ENCODE data around the gene DEFB129. TPM values are rescaled to one million over a fixed set of nuclear protein-coding genes. Genes with fewer than 3 reads are reported as not detected.

DEFB129 gene
- total and polyA plus RNA-seq, 9 of the 15 experiments (the other 6 are each of a cell fraction or from before 2014, with no cell fraction given), result not detected

GRCh38 chr20:272718-273117 lies 45.7 kb downstream of the DEFB129 start:
- H3K79me2 ChIP-seq (ENCODE audit: control insufficient read depth, insufficient read depth, low read length), result no peaks in the 10 kb centered on the region
- H3K9ac ChIP-seq (ENCODE audit: insufficient read depth in 1 of 2, low read depth in 2 of 2, low read length in 2 of 2), result no peak overlapping the region
- peaks cover 21% of the 10 kb centered on the region; the same call in 1 of the 3 replicates for H3K36me3 ChIP-seq (ENCODE audit: control insufficient read depth, insufficient read depth, low read length)
- no peak for ATAC-seq
- no peaks in the 10 kb centered on the region; a peak in 2 of 5 replicates for H3K4me1 ChIP-seq (replicated peaks in 1 of 2; ENCODE audit: control insufficient read depth in 2 of 2, insufficient read depth in 2 of 2, low read length in 2 of 2)
- H4K20me1 ChIP-seq (replicated peaks; ENCODE audit: control insufficient read depth, insufficient read depth, low read length), result no peaks in the 10 kb centered on the region
- no peaks in the 10 kb centered on the region for H3K27me3 ChIP-seq (ENCODE audit: control insufficient read depth in 2 of 2, insufficient read depth in 2 of 2, low read length in 2 of 2)
- ChIA-PET CTCF (ENCODE audit: low intra/inter-chr PET ratio) (no interaction called here), POLR2A (no interaction called here)
- H3K4me2 ChIP-seq (ENCODE audit: insufficient read depth, low read length), result no peak overlapping the region
- no peak overlapping the region for H3K4me3 ChIP-seq
- no peak overlapping the region for H2AFZ ChIP-seq (ENCODE audit: low read depth, low read length)
- H3K9me1 ChIP-seq (ENCODE audit: control insufficient read depth, insufficient read depth, low read length), result no peaks in the 10 kb centered on the region
- intact Hi-C loops (cut with micrococcal nuclease) (no loop called here), in situ Hi-C loops (cut with MboI) (no loop called here)
- DNase-seq (ENCODE audit: extremely low read depth in 1 of 4, low spot score in 3 of 4), result no peak
- peak; percentile 85 for TF ChIP-seq NFIC (IDR thresholded peaks at IDR 0.05)
- no peak for TF ChIP-seq ZNF830 (CRISPR knock-in tag; IDR thresholded peaks at IDR 0.05)
- TF ChIP-seq NFIX (CRISPR knock-in tag; IDR thresholded peaks at IDR 0.05; ENCODE audit: low read depth), result 0 out of 2 replicates have a peak, but pooled peaks have one; percentile 24
- BruUV-seq (replicated peaks), result no TSS peak
- no peaks in the 10 kb centered on the region for H3K9me3 ChIP-seq (replicated peaks; ENCODE audit: control insufficient read depth, insufficient read depth, low read depth, low read length)
- FAIRE-seq, result no peak
- no peak overlapping the region for H3K27ac ChIP-seq (ENCODE audit: extremely low read depth, low read depth, low read length)

GRCh38 chr20:273884-274283 lies 46.8 kb downstream of the DEFB129 start:
- H3K36me3 ChIP-seq (ENCODE audit: control insufficient read depth, insufficient read depth, low read length), result peaks cover 31% of the 10 kb centered on the region; the same call in 2 of the 3 replicates
- H2AFZ ChIP-seq (ENCODE audit: low read depth, low read length), result no peak overlapping the region
- no peak for ATAC-seq
- H3K9me1 ChIP-seq (ENCODE audit: control insufficient read depth, insufficient read depth, low read length), result no peaks in the 10 kb centered on the region
- H3K27me3 ChIP-seq (ENCODE audit: control insufficient read depth in 2 of 2, insufficient read depth in 2 of 2, low read length in 2 of 2), result no peaks in the 10 kb centered on the region
- intact Hi-C loops (cut with micrococcal nuclease), result no loop called here
- ChIA-PET CTCF (ENCODE audit: low intra/inter-chr PET ratio) (no interaction called here), POLR2A (no interaction called here)
- H3K9me3 ChIP-seq (replicated peaks; ENCODE audit: control insufficient read depth, insufficient read depth, low read depth, low read length), result no peaks in the 10 kb centered on the region
- WGBS (ENCODE audit: insufficient coverage, low coverage, missing lambda C conversion rate), result 50% methylated on average over 2 of the region's 3 CpGs
- BruUV-seq (replicated peaks), result no TSS peak
- FAIRE-seq, result no peak
- H3K4me1 ChIP-seq (replicated peaks in 1 of 2; ENCODE audit: control insufficient read depth in 2 of 2, insufficient read depth in 2 of 2, low read length in 2 of 2), result no peaks in the 10 kb centered on the region; a peak in 1 of 5 replicates
- in situ Hi-C loops (cut with MboI), result no loop called here
- H4K20me1 ChIP-seq (replicated peaks; ENCODE audit: control insufficient read depth, insufficient read depth, low read length), result no peaks in the 10 kb centered on the region
- TF ChIP-seq NCOA2 (IDR thresholded peaks at IDR 0.05; ENCODE audit: partially characterized antibody in 2 of 2), result no peak
- no peak for TF ChIP-seq UBTF (IDR thresholded peaks at IDR 0.05; ENCODE audit: borderline replicate concordance in 1 of 2, low read depth in 2 of 2, low read length in 2 of 2)
- TF ChIP-seq, protein P1, sequence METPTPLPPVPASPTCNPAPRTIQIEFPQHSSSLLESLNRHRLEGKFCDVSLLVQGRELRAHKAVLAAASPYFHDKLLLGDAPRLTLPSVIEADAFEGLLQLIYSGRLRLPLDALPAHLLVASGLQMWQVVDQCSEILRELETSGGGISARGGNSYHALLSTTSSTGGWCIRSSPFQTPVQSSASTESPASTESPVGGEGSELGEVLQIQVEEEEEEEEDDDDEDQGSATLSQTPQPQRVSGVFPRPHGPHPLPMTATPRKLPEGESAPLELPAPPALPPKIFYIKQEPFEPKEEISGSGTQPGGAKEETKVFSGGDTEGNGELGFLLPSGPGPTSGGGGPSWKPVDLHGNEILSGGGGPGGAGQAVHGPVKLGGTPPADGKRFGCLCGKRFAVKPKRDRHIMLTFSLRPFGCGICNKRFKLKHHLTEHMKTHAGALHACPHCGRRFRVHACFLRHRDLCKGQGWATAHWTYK (CRISPR knock-in tag; IDR thresholded peaks at IDR 0.05), result no peak
- TF ChIP-seq CREBBP (IDR thresholded peaks at IDR 0.05; ENCODE audit: low read depth, low read length), result no peak
- TF ChIP-seq BMI1 (IDR thresholded peaks at IDR 0.05; ENCODE audit: low read length), result no peak
- H3K9ac ChIP-seq (ENCODE audit: insufficient read depth in 1 of 2, low read depth in 2 of 2, low read length in 2 of 2), result no peak overlapping the region
- no peak for DNase-seq (ENCODE audit: extremely low read depth in 1 of 4, low spot score in 3 of 4)
- H3K4me2 ChIP-seq (ENCODE audit: insufficient read depth, low read length), result no peak overlapping the region
- no peaks in the 10 kb centered on the region for H3K79me2 ChIP-seq (ENCODE audit: control insufficient read depth, insufficient read depth, low read length)
- no peak overlapping the region for H3K27ac ChIP-seq (ENCODE audit: extremely low read depth, low read depth, low read length)
- no peak overlapping the region for H3K4me3 ChIP-seq

Measured in K562 (cell line).